Measurements from ENCODE around the gene NHS.

DNA sequence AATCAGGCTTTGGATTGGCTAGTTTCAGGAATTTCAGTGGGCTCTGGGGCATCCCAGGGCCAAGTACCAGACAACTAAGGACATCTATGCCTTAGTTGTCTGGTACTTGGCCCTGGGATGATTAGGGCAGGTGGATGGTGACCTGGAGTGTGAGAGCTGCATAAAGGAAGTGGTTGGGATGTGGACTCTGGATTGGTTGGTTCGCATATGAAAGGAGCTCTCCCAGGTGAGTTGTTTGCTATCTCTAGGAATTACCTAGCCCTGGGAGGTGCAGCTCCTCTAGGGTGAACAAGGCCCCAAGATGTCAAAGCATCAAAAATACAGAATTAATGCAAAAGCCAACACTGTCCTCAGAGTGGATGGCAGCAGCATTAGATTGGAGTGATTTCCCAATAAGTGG lies 109.6 kb downstream of the NHS start:
- TF ChIP-seq, protein P1, sequence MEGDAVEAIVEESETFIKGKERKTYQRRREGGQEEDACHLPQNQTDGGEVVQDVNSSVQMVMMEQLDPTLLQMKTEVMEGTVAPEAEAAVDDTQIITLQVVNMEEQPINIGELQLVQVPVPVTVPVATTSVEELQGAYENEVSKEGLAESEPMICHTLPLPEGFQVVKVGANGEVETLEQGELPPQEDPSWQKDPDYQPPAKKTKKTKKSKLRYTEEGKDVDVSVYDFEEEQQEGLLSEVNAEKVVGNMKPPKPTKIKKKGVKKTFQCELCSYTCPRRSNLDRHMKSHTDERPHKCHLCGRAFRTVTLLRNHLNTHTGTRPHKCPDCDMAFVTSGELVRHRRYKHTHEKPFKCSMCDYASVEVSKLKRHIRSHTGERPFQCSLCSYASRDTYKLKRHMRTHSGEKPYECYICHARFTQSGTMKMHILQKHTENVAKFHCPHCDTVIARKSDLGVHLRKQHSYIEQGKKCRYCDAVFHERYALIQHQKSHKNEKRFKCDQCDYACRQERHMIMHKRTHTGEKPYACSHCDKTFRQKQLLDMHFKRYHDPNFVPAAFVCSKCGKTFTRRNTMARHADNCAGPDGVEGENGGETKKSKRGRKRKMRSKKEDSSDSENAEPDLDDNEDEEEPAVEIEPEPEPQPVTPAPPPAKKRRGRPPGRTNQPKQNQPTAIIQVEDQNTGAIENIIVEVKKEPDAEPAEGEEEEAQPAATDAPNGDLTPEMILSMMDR (IDR thresholded peaks at IDR 0.05; ENCODE audit: low read length) = no peak
- TF ChIP-seq EZH2 (optimal IDR thresholded peaks at IDR 0.05; ENCODE audit: low read depth, low read length) (no peak), EZH2phosphoT487 (IDR thresholded peaks at IDR 0.05; ENCODE audit: low read length) (no peak)
